OCI-LY7 (cell line): ENCODE data around the gene PODNL1.

Experiments
- EZH2phosphoT487 ChIP-seq: fragments of 200-600 bp; sonication (generic); IDR thresholded peaks from 2 replicates; pipeline ENCODE4 v1.6.1; 2018; ENCODE audit warnings: low read depth, borderline replicate concordance, mild to moderate bottlenecking, mixed run types, antibody characterized with exemption, low read length, moderate library complexity, mixed read lengths
- TF ChIP-seq, protein P1 (sequence below): fragments of 200-600 bp; sonication (generic); conservative IDR thresholded peaks from 2 replicates; pipeline ENCODE4 v1.5.1; 2014; ENCODE audit warnings: mild to moderate bottlenecking, antibody characterized with exemption, low read length, moderate library complexity, mixed read lengths

DNA sequence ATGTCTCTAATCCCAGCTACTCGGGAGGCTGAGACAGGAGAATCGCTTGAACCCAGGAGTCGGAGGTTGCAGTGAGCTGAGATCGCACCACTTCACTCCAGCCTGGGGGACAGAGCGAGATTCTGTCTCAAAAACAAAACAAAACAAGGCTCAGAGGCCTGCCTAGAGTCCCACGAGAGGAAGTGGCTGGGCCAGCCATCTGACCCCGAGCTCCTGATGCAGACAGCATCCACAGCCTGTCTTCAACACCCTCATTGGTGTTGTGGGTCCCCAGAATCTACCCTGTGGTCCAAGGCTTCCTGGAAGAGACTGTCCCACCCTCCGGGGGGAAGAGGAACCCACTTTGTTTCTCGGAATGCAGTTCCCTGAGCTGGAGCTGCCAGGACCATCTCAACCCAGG, 43.2 kb upstream of the PODNL1 start:
- TF ChIP-seq, protein P1, sequence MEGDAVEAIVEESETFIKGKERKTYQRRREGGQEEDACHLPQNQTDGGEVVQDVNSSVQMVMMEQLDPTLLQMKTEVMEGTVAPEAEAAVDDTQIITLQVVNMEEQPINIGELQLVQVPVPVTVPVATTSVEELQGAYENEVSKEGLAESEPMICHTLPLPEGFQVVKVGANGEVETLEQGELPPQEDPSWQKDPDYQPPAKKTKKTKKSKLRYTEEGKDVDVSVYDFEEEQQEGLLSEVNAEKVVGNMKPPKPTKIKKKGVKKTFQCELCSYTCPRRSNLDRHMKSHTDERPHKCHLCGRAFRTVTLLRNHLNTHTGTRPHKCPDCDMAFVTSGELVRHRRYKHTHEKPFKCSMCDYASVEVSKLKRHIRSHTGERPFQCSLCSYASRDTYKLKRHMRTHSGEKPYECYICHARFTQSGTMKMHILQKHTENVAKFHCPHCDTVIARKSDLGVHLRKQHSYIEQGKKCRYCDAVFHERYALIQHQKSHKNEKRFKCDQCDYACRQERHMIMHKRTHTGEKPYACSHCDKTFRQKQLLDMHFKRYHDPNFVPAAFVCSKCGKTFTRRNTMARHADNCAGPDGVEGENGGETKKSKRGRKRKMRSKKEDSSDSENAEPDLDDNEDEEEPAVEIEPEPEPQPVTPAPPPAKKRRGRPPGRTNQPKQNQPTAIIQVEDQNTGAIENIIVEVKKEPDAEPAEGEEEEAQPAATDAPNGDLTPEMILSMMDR, result no peak
- TF ChIP-seq EZH2phosphoT487, result no peak
